OCI-LY3 (cell line): ENCODE data around the gene CPTP.

Experiments used
- H2AFZ ChIP-seq: fragments of 200-600, 300-600 bp; shearing (Covaris generic); 2 replicates; pipeline ENCODE4 v1.6.0; 2014; ENCODE audit warnings: antibody characterized with exemption, low read depth, low read length
- H3K27ac ChIP-seq: fragments of 200-600, 300-600 bp; sonication (generic); 2 replicates; pipeline ENCODE4 v1.5.1; 2014; ENCODE audit warnings: mild to moderate bottlenecking, low read length, moderate library complexity, mixed read lengths
- H3K27me3 ChIP-seq: fragments of 200-600, 300-600 bp; sonication (generic); 2 replicates; pipeline ENCODE4 v1.6.1; 2014; ENCODE audit warnings: low read depth, low read length, mixed read lengths
- H3K36me3 ChIP-seq: fragments of 200-600, 300-600 bp; sonication (generic); replicated peaks from 2 replicates; pipeline ENCODE3; 2014; ENCODE audit warnings: low read depth, low read length, mixed read lengths
- H3K4me1 ChIP-seq: fragments of 300-600, 200-600 bp; sonication (generic); 2 replicates; pipeline ENCODE4 v1.6.1; 2014; ENCODE audit warnings: low read length, mixed read lengths
- H3K4me2 ChIP-seq: fragments of 200-600, 300-600 bp; sonication (generic); 2 replicates; pipeline ENCODE4 v1.6.1; 2014; ENCODE audit warnings: low read length, mixed read lengths
- H3K4me3 ChIP-seq: fragments of 300-600, 200-600 bp; sonication (generic); 2 replicates; pipeline ENCODE4 v1.5.1; 2014; ENCODE audit warnings: antibody characterized with exemption, mild to moderate bottlenecking, low read length, moderate library complexity
- H3K79me2 ChIP-seq: fragments of 300-600, 200-600 bp; shearing (Covaris generic); 2 replicates; pipeline ENCODE4 v1.6.1; 2014; ENCODE audit warnings: mild to moderate bottlenecking, low read length, mixed read lengths
- H3K9ac ChIP-seq: fragments of 300-600, 200-600 bp; shearing (Covaris generic); 2 replicates; pipeline ENCODE4 v1.6.0; 2014; ENCODE audit warnings: mild to moderate bottlenecking, low read length, moderate library complexity
- H3K9me3 ChIP-seq: fragments of 200-600, 300-600 bp; shearing (Covaris generic); 2 replicates; pipeline ENCODE4 v1.6.1; 2014; ENCODE audit warnings: low read length, mixed read lengths; ENCODE audit not compliant: insufficient read depth
- H4K20me1 ChIP-seq: fragments of 200-600, 300-600 bp; sonication (generic); 2 replicates; pipeline ENCODE4 v1.6.1; 2016; ENCODE audit warnings: low read length, mixed read lengths; ENCODE audit not compliant: insufficient read depth
- EZH2phosphoT487 ChIP-seq: fragments of 200-600 bp; shearing (Covaris generic); IDR thresholded peaks from 2 replicates; pipeline ENCODE4 v1.6.1; 2018; ENCODE audit warnings: antibody characterized with exemption, mixed run types, low read depth
- TF ChIP-seq, protein P1 (sequence below): fragments of 200-600, 300-600 bp; sonication (generic); IDR thresholded peaks from 2 replicates; pipeline ENCODE4 v1.5.1; 2014; ENCODE audit warnings: antibody characterized with exemption, low read length, low read depth

Gene CPTP

DNA sequence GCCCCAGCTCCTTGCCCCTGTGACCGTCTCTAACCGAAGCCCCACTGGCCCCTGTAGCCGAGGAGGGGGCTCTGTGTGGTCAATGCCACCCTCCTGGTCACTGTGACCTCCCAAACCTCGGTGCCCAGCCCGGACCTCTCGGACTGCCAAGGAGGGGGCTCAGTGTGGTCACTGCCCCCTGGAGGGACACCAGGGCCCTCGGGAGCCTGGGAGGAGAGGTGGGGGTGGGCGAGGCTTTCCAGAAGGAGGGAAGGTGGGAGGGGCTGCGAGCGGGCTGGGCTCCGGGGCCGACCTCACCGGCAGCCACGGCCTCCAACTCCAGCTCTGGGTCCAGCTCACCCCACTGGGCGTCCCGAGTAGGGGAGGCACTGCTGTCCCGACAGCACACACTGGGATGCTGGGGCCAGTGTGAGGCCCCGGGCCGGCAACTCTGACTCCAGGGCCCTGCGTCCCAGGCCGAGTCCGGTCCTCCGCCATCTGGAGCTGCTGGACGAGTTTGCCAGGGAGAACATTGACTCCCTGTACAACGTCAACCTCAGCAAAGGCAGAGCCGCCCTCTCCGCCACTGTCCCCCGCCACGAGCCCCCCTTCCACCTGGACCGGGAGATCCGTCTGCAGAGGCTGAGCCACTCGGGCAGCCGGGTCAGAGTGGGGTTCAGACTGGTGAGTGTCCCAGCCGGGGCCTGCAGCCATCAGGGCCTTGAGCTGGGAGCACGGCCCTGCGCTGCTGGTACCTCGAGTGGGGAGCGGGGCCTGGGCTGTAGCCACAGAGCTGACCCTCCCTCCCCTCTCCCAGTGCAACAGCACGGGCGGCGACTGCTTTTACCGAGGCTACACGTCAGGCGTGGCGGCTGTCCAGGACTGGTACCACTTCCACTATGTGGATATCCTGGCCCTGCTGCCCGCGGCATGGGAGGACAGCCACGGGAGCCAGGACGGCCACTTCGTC lies 38.0 kb upstream of the CPTP start:
- TF ChIP-seq, protein P1, sequence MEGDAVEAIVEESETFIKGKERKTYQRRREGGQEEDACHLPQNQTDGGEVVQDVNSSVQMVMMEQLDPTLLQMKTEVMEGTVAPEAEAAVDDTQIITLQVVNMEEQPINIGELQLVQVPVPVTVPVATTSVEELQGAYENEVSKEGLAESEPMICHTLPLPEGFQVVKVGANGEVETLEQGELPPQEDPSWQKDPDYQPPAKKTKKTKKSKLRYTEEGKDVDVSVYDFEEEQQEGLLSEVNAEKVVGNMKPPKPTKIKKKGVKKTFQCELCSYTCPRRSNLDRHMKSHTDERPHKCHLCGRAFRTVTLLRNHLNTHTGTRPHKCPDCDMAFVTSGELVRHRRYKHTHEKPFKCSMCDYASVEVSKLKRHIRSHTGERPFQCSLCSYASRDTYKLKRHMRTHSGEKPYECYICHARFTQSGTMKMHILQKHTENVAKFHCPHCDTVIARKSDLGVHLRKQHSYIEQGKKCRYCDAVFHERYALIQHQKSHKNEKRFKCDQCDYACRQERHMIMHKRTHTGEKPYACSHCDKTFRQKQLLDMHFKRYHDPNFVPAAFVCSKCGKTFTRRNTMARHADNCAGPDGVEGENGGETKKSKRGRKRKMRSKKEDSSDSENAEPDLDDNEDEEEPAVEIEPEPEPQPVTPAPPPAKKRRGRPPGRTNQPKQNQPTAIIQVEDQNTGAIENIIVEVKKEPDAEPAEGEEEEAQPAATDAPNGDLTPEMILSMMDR, result no peak
- no peak for TF ChIP-seq EZH2phosphoT487
- no peak overlapping the region for H3K4me2 ChIP-seq
- H3K36me3 ChIP-seq, result no peaks in the 10 kb centered on the region
- H3K4me3 ChIP-seq, result no peak overlapping the region
- no peak overlapping the region for H3K27ac ChIP-seq
- H3K9me3 ChIP-seq, result no peaks in the 10 kb centered on the region
- no peak overlapping the region for H3K9ac ChIP-seq
- H3K4me1 ChIP-seq, result peaks cover 3% of the 10 kb centered on the region; the same call in 1 of the 2 replicates
- H4K20me1 ChIP-seq, result no peaks in the 10 kb centered on the region
- no peaks in the 10 kb centered on the region for H3K79me2 ChIP-seq
- H3K27me3 ChIP-seq, result no peaks in the 10 kb centered on the region
- H2AFZ ChIP-seq, result no peak overlapping the region

DNA sequence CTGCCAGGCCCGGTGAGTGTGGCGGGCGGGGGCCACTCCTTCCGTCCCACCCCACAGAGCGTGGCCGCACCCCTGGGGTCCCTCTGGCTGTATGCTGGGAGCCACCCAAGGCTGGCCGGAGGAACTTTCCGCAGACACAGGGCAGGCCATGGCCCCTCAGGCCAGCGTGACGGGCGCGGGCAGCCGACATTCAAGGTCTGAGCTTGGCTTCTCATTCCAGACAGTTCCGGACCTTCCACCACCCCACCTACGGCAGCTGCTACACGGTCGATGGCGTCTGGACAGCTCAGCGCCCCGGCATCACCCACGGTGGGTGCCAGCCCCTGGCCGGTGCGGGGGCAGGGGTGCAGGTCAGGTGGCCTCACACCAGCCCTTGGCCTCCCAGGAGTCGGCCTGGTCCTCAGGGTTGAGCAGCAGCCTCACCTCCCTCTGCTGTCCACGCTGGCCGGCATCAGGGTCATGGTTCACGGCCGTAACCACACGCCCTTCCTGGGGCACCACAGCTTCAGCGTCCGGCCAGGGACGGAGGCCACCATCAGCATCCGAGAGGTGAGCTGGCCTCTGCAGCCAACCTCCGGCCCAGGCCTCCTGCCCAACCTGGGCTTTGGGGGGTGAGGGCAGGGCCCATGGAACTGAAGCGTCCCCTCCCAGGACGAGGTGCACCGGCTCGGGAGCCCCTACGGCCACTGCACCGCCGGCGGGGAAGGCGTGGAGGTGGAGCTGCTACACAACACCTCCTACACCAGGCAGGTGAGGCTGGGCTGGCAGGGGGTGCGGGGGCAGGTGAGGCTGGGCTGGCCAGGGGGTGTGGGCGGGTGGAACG lies 37.1 kb upstream of the CPTP start:
- Histone ChIP-seq H4K20me1 (no peaks in the 10 kb centered on the region), H3K27ac (no peak overlapping the region), H3K4me1 (peaks cover 3% of the 10 kb centered on the region; the same call in 1 of the 2 replicates), H3K27me3 (no peaks in the 10 kb centered on the region), H3K36me3 (no peaks in the 10 kb centered on the region), H2AFZ (no peak overlapping the region), H3K4me3 (no peak overlapping the region), H3K79me2 (no peaks in the 10 kb centered on the region), H3K9me3 (no peaks in the 10 kb centered on the region), H3K9ac (no peak overlapping the region), H3K4me2 (no peak overlapping the region)
- TF ChIP-seq, protein P1, result no peak
- no peak for TF ChIP-seq EZH2phosphoT487

DNA sequence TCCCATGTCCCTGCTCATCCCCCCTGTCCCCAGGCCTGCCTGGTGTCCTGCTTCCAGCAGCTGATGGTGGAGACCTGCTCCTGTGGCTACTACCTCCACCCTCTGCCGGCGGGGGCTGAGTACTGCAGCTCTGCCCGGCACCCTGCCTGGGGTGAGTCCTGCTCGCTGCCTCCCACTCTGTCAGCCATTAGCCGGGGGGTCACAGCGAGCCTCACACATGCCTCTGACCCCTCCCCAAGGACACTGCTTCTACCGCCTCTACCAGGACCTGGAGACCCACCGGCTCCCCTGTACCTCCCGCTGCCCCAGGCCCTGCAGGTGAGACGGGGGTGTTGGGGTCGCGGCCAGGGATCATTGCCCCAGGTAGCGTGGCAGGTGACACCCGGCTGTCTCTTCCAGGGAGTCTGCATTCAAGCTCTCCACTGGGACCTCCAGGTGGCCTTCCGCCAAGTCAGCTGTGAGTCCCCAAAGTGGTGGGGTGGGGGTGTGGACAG lies 34.3 kb upstream of the CPTP start:
- no peaks in the 10 kb centered on the region for H3K4me1 ChIP-seq
- no peaks in the 10 kb centered on the region for H3K9me3 ChIP-seq
- TF ChIP-seq EZH2phosphoT487, result no peak
- TF ChIP-seq, protein P1, result no peak
- H3K36me3 ChIP-seq, result no peaks in the 10 kb centered on the region
- H3K9ac ChIP-seq, result no peak overlapping the region
- no peak overlapping the region for H3K4me2 ChIP-seq
- H3K27me3 ChIP-seq, result no peaks in the 10 kb centered on the region
- H3K4me3 ChIP-seq, result no peak overlapping the region
- no peaks in the 10 kb centered on the region for H4K20me1 ChIP-seq
- H3K27ac ChIP-seq, result no peak overlapping the region
- no peaks in the 10 kb centered on the region for H3K79me2 ChIP-seq
- H2AFZ ChIP-seq, result no peak overlapping the region
